GM10248 (cell line): ENCODE results near the gene NCL.
A peak's percentile ranks its signal among the peaks of the same experiment; 100 is the strongest.

Experiments
- CTCF ChIA-PET: fragments of 300-600 bp; sonication (Branson Sonifier 250); formaldehyde crosslinking; extraction: SDS; loops from one replicate; lab custom pipeline; 2021; ENCODE audit warnings: antibody characterized with exemption; lab: Yijun Ruan, JAX
- POLR2A ChIA-PET: fragments of 350-650 bp; sonication (Branson Sonifier 250); formaldehyde crosslinking; extraction: SDS; loops from one replicate; lab custom pipeline; 2020; ENCODE audit warnings: antibody characterized with exemption; lab: Yijun Ruan, JAX
- DNase-seq: peaks from one replicate; pipeline ENCODE4 v3.0.0; 2012; ENCODE audit errors: extremely low spot score
- TF ChIP-seq, protein P1 (sequence below): IDR thresholded peaks from 2 replicates; pipeline ENCODE4 v1.5.1; 2012; ENCODE audit warnings: mild to moderate bottlenecking, low read depth; ENCODE audit errors: extremely low read depth, missing control alignments, control extremely low read depth

The NCL gene

GRCh38 chr2:231482806-231483391, 18.6 kb upstream of the NCL start:
- TF ChIP-seq, protein P1, sequence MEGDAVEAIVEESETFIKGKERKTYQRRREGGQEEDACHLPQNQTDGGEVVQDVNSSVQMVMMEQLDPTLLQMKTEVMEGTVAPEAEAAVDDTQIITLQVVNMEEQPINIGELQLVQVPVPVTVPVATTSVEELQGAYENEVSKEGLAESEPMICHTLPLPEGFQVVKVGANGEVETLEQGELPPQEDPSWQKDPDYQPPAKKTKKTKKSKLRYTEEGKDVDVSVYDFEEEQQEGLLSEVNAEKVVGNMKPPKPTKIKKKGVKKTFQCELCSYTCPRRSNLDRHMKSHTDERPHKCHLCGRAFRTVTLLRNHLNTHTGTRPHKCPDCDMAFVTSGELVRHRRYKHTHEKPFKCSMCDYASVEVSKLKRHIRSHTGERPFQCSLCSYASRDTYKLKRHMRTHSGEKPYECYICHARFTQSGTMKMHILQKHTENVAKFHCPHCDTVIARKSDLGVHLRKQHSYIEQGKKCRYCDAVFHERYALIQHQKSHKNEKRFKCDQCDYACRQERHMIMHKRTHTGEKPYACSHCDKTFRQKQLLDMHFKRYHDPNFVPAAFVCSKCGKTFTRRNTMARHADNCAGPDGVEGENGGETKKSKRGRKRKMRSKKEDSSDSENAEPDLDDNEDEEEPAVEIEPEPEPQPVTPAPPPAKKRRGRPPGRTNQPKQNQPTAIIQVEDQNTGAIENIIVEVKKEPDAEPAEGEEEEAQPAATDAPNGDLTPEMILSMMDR: peak; percentile 98
- DNase-seq: peak; percentile 89
- POLR2A ChIA-PET: interaction anchor here (1.0 kb wide), 2 partner anchors 19 to 22 kb away, joined by 3 to 8 read pairs; partner anchors contain the start of gene NCL
- CTCF ChIA-PET: interaction anchor here (0.7 to 4.4 kb wide), 44 partner anchors 9 to 430 kb away, joined by 3 to 103 read pairs (median 4); partner anchors contain the start of genes NCL, NMUR1 and PSMD1

- POLR2A ChIA-PET: interaction anchor here (2.0 kb wide), 1 partner anchor 17 kb away, joined by 14 read pairs; the partner anchor contains the start of gene NCL
- no peak for DNase-seq
- CTCF ChIA-PET: interaction anchor here (0.7 to 4.4 kb wide), 15 partner anchors 11 to 428 kb away, joined by 3 to 103 read pairs (median 7); partner anchors contain the start of genes NCL and NMUR1
- TF ChIP-seq, protein P1: no peak
These were observed 16.5 kb upstream of the NCL start for GRCh38 chr2:231480781-231481180.

GRCh38 chr2:231479455-231479854, 15.2 kb upstream of the NCL start:
- no peak for DNase-seq
- POLR2A ChIA-PET: no interaction called here
- TF ChIP-seq, protein P1: no peak
- CTCF ChIA-PET: interaction anchor here (0.8 to 1.5 kb wide), 4 partner anchors 11 to 196 kb away, joined by 3 read pairs; no protein-coding TSS in a partner anchor

GRCh38 chr2:231476920-231477319, 12.6 kb upstream of the NCL start:
- ChIA-PET CTCF (interaction anchor here (1.3 to 3.2 kb wide), 2 partner anchors 13 to 64 kb away, joined by 3 to 9 read pairs; no protein-coding TSS in a partner anchor), POLR2A (no interaction called here)
- no peak for DNase-seq
- TF ChIP-seq, protein P1: no peak

- TF ChIP-seq, protein P1: no peak
- POLR2A ChIA-PET: no interaction called here
- CTCF ChIA-PET: interaction anchor here (0.8 to 3.2 kb wide), 8 partner anchors 10 to 199 kb away, joined by 3 to 9 read pairs (median 3); partner anchors contain the start of gene NCL
- DNase-seq: no peak
These were observed 11.7 kb upstream of the NCL start for GRCh38 chr2:231475965-231476364.

DNA sequence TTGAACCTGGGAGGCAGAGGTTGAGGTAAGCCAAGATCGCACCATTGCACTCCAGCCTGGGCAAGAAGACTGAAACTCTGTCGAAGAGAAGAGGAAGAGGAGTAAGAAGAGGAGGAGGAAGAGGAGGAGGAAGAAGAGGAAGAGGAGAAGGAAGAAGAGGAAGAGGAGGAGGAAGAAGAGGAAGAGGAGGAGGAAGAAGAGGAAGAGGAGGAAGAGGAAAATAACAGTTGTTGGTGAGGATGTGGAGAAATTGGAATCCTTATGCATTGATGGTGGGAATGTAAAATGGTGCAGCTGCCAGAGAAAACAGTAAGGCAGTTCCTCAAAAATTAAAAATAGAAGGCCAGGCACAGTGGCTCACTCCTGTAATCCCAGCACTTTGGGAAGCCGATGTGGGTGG, 8.5 kb upstream of the NCL start:
- no peak for DNase-seq
- POLR2A ChIA-PET: interaction anchor here (1.3 kb wide), 1 partner anchor 9 kb away, joined by 5 read pairs; the partner anchor contains the start of gene NCL
- TF ChIP-seq, protein P1: no peak
- CTCF ChIA-PET: interaction anchor here (0.9 kb wide), 1 partner anchor 45 kb away, joined by 3 read pairs; no protein-coding TSS in a partner anchor
